ENCODE data around the gene EEPD1. TPM values are rescaled to one million over a fixed set of nuclear protein-coding genes. Genes with fewer than 3 reads are reported as not detected.
A peak's percentile ranks its signal among the peaks of the same experiment; 100 is the strongest.

The EEPD1 gene
- total RNA-seq, 1 donor from 2014 or later: 5.4 TPM

- Mint-ChIP-seq H3K4me1 (ENCODE audit: low read depth, unreplicated experiment) (peaks cover 23% of the 10 kb centered on the region), H3K27me3 (ENCODE audit: low read depth, unreplicated experiment) (peaks cover 3% of the 10 kb centered on the region), H3K27ac (ENCODE audit: unreplicated experiment) (no peak overlapping the region), H3K4me3 (ENCODE audit: unreplicated experiment) (no peak overlapping the region), H3K36me3 (ENCODE audit: low read depth, unreplicated experiment) (no peaks in the 10 kb centered on the region), H3K9me3 (ENCODE audit: unreplicated experiment) (peaks cover 3% of the 10 kb centered on the region)
- no peak for FAIRE-seq
- Histone ChIP-seq H3K36me3 (ENCODE audit: insufficient read depth, low read length) (no peaks in the 10 kb centered on the region), H3K4me3 (ENCODE audit: insufficient read depth, low read depth, low read length) (no peak overlapping the region), H3K27ac (ENCODE audit: low read depth, low read length) (no peak overlapping the region), H3K4me1 (ENCODE audit: insufficient read depth, low read length) (peaks cover 14% of the 10 kb centered on the region), H3K27me3 (ENCODE audit: insufficient read depth, low read length) (no peaks in the 10 kb centered on the region), H3K9me3 (ENCODE audit: insufficient read depth, low read depth, low read length) (no peaks in the 10 kb centered on the region), H4K20me1 (ENCODE audit: insufficient read depth, low read length) (no peaks in the 10 kb centered on the region), H3K79me2 (ENCODE audit: insufficient read depth, low read length) (no peaks in the 10 kb centered on the region), H3K4me2 (ENCODE audit: low read length) (no peak overlapping the region), H2AFZ (ENCODE audit: low read depth, low read length) (no peak overlapping the region), H3K9ac (ENCODE audit: low read length) (no peak overlapping the region)
- no peak for DNase-seq (ENCODE audit: low read depth)
- TF ChIP-seq, protein P1, sequence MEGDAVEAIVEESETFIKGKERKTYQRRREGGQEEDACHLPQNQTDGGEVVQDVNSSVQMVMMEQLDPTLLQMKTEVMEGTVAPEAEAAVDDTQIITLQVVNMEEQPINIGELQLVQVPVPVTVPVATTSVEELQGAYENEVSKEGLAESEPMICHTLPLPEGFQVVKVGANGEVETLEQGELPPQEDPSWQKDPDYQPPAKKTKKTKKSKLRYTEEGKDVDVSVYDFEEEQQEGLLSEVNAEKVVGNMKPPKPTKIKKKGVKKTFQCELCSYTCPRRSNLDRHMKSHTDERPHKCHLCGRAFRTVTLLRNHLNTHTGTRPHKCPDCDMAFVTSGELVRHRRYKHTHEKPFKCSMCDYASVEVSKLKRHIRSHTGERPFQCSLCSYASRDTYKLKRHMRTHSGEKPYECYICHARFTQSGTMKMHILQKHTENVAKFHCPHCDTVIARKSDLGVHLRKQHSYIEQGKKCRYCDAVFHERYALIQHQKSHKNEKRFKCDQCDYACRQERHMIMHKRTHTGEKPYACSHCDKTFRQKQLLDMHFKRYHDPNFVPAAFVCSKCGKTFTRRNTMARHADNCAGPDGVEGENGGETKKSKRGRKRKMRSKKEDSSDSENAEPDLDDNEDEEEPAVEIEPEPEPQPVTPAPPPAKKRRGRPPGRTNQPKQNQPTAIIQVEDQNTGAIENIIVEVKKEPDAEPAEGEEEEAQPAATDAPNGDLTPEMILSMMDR (IDR thresholded peaks at IDR 0.05; ENCODE audit: insufficient read depth, low read depth, low read length): no peak
- TF ChIP-seq EZH2 (IDR thresholded peaks at IDR 0.05; ENCODE audit: insufficient read depth, low read length): no peak
These were observed 37.6 kb downstream of the EEPD1 start for GRCh38 chr7:36190447-36191291.

GRCh38 chr7:36191292-36191920 is 38.4 kb downstream of the EEPD1 start:
- peak overlapping the region; percentile 60 for H3K4me2 ChIP-seq (ENCODE audit: low read length)

More at GRCh38 chr7:36191292-36191920, 38.4 kb downstream of the EEPD1 start:
- H3K4me3 ChIP-seq (ENCODE audit: insufficient read depth, low read depth, low read length): no peak overlapping the region
- no peak overlapping the region for H2AFZ ChIP-seq (ENCODE audit: low read depth, low read length)
- H3K27ac ChIP-seq (ENCODE audit: low read depth, low read length): peak overlapping the region; percentile 56
- no peak for TF ChIP-seq EZH2 (IDR thresholded peaks at IDR 0.05; ENCODE audit: insufficient read depth, low read length)
- TF ChIP-seq, protein P1 (IDR thresholded peaks at IDR 0.05; ENCODE audit: insufficient read depth, low read depth, low read length): no peak
- peaks cover 3% of the 10 kb centered on the region for H3K9me3 Mint-ChIP-seq (ENCODE audit: unreplicated experiment)
- no peaks in the 10 kb centered on the region for H3K36me3 Mint-ChIP-seq (ENCODE audit: low read depth, unreplicated experiment)
- H3K27me3 Mint-ChIP-seq (ENCODE audit: low read depth, unreplicated experiment): peaks cover 3% of the 10 kb centered on the region
- H3K4me1 ChIP-seq (ENCODE audit: insufficient read depth, low read length): peaks cover 18% of the 10 kb centered on the region
- no peaks in the 10 kb centered on the region for H3K79me2 ChIP-seq (ENCODE audit: insufficient read depth, low read length)
- DNase-seq (ENCODE audit: low read depth) (no peak), FAIRE-seq (no peak)
- H3K27me3 ChIP-seq (ENCODE audit: insufficient read depth, low read length): no peaks in the 10 kb centered on the region
- peak overlapping the region; percentile 45 for H3K9ac ChIP-seq (ENCODE audit: low read length)
- no peak overlapping the region for H3K27ac Mint-ChIP-seq (ENCODE audit: unreplicated experiment)
- no peaks in the 10 kb centered on the region for H3K9me3 ChIP-seq (ENCODE audit: insufficient read depth, low read depth, low read length)
- no peak overlapping the region for H3K4me3 Mint-ChIP-seq (ENCODE audit: unreplicated experiment)
- no peaks in the 10 kb centered on the region for H4K20me1 ChIP-seq (ENCODE audit: insufficient read depth, low read length)
- H3K4me1 Mint-ChIP-seq (ENCODE audit: low read depth, unreplicated experiment): peaks cover 18% of the 10 kb centered on the region
- H3K36me3 ChIP-seq (ENCODE audit: insufficient read depth, low read length): no peaks in the 10 kb centered on the region

Measured in astrocyte (in vitro differentiated cells and primary cell).